Measurements from ENCODE around the gene TNS3. TPM values are rescaled to one million over a fixed set of nuclear protein-coding genes. Genes with fewer than 3 reads are reported as not detected.

Gene TNS3
- total RNA-seq, 1 experiment from 2014 or later: 9.5 TPM

DNA sequence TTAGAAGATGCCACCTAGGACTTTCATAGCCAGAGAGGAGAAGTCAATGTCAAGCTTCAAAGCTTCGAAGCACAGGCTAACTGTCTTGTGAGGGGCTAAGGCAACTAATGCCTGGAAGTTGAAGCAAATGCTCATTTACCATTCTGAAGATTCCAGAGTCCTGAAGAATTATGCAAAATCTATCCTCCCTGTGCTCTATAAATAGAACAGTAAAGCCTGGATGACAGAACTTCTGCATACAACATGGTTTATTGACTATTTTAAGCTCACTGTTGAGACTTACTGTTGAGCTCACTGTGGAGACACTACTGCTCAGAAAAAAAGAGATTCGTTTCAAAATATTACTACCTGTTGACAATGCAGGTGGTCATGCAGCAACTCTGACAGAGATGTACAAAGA lies 28.6 kb downstream of the TNS3 start:
- H2BK5ac ChIP-seq (ENCODE audit: insufficient read length, low read length): no peak overlapping the region
- no peak overlapping the region for H3K4ac ChIP-seq (ENCODE audit: low read depth, low read length)
- H3K14ac ChIP-seq (ENCODE audit: insufficient read depth, low read length): no peak overlapping the region
- H3K36me3 Mint-ChIP-seq (ENCODE audit: insufficient read depth in 1 of 3, low read depth in 3 of 3): peaks cover 1 to 11% (median 4%) of the 10 kb centered on the region in 3 experiments; a peak in 5 of 7 replicates
- no peaks in the 10 kb centered on the region for H3K79me1 ChIP-seq (ENCODE audit: insufficient read depth, low read depth, low read length, poor library complexity, severe bottlenecking)
- H3K9ac ChIP-seq (ENCODE audit: extremely low read depth, insufficient read length, low read length): no peak overlapping the region
- H3K27me3 ChIP-seq (ENCODE audit: insufficient read depth, low read length): no peaks in the 10 kb centered on the region
- no peak overlapping the region for H3K27ac Mint-ChIP-seq
- H3K79me2 ChIP-seq (ENCODE audit: insufficient read depth, low read length): no peaks in the 10 kb centered on the region; the same call in 1 of the 2 replicates
- H3K27me3 Mint-ChIP-seq (ENCODE audit: low read depth): no peaks in the 10 kb centered on the region
- no peaks in the 10 kb centered on the region for H3K23me2 ChIP-seq (ENCODE audit: insufficient read length, low read depth, low read length, poor library complexity, severe bottlenecking)
- no peak overlapping the region for H2BK20ac ChIP-seq (ENCODE audit: low read depth, low read length, poor library complexity, severe bottlenecking)
- H2BK120ac ChIP-seq (ENCODE audit: low read depth, low read length, poor library complexity, severe bottlenecking): no peak overlapping the region
- peaks cover 5 to 27% of the 10 kb centered on the region in 2 experiments for H3K4me1 Mint-ChIP-seq
- no peaks in the 10 kb centered on the region; a peak in 1 of 5 replicates for H3K9me3 Mint-ChIP-seq
- no peak overlapping the region for H2AFZ ChIP-seq (ENCODE audit: low read length)
- H3K4me2 ChIP-seq (ENCODE audit: insufficient read depth, insufficient read length, low read length): no peak overlapping the region
- TF ChIP-seq, protein P1, sequence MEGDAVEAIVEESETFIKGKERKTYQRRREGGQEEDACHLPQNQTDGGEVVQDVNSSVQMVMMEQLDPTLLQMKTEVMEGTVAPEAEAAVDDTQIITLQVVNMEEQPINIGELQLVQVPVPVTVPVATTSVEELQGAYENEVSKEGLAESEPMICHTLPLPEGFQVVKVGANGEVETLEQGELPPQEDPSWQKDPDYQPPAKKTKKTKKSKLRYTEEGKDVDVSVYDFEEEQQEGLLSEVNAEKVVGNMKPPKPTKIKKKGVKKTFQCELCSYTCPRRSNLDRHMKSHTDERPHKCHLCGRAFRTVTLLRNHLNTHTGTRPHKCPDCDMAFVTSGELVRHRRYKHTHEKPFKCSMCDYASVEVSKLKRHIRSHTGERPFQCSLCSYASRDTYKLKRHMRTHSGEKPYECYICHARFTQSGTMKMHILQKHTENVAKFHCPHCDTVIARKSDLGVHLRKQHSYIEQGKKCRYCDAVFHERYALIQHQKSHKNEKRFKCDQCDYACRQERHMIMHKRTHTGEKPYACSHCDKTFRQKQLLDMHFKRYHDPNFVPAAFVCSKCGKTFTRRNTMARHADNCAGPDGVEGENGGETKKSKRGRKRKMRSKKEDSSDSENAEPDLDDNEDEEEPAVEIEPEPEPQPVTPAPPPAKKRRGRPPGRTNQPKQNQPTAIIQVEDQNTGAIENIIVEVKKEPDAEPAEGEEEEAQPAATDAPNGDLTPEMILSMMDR (conservative IDR thresholded peaks at IDR 0.05): no peak
- H3T11ph ChIP-seq (ENCODE audit: low read length): no peak overlapping the region
- H2BK15ac ChIP-seq (ENCODE audit: low read depth, low read length): no peak overlapping the region
- no peak overlapping the region for H4K91ac ChIP-seq (ENCODE audit: insufficient read length, low read depth, low read length)
- no peak overlapping the region for H4K5ac ChIP-seq (ENCODE audit: insufficient read length, low read depth, low read length)
- no CpG with 5 or more reads among the region's 2 CpGs for WGBS (ENCODE audit: extremely low coverage, insufficient read length, low lambda C conversion rate)
- no peak overlapping the region for H3K23ac ChIP-seq (ENCODE audit: insufficient read length, low read depth, low read length)
- no peak for DNase-seq
- H3K56ac ChIP-seq (ENCODE audit: insufficient read length, low read depth, low read length): no peak overlapping the region
- H3K9me3 ChIP-seq (ENCODE audit: control insufficient read depth, low read depth, low read length): no peaks in the 10 kb centered on the region
- H4K8ac ChIP-seq (replicated peaks; ENCODE audit: insufficient read length, low read depth, low read length): no peak overlapping the region
- H3K4me1 ChIP-seq (ENCODE audit: insufficient read depth, low read length): peaks cover 7% of the 10 kb centered on the region; the same call in 1 of the 2 replicates
- H2AK5ac ChIP-seq (ENCODE audit: insufficient read length, low read length): no peak overlapping the region
- H3K27ac ChIP-seq (ENCODE audit: insufficient read length, low read depth, low read length): no peak overlapping the region
- H3K4me3 Mint-ChIP-seq: no peak overlapping the region
- no peak overlapping the region for H3K18ac ChIP-seq (ENCODE audit: insufficient read length, low read depth, low read length)
- H2BK12ac ChIP-seq (ENCODE audit: insufficient read length, low read depth, low read length): no peak overlapping the region
- H4K20me1 ChIP-seq (ENCODE audit: control insufficient read depth, insufficient read depth, insufficient read length): no peaks in the 10 kb centered on the region
